Lower leg skin (tissue), 3 donors: ENCODE results near the gene SNX25.

Source experiments
- CTCF ChIP-seq, 3 donors: fragments of 450-650 bp; IDR thresholded peaks; one replicate each; pipeline ENCODE4 v1.5.1; 2016; ENCODE audit warnings: antibody characterized with exemption in 3 of 3, mild to moderate bottlenecking in 3 of 3, moderate library complexity in 2 of 3
- POLR2A ChIP-seq, 2 donors: fragments of 450-650 bp; IDR thresholded peaks; one replicate each; pipeline ENCODE4 v1.6.1; 2016 to 2017; ENCODE audit warnings: antibody characterized with exemption in 2 of 2, mild to moderate bottlenecking in 1 of 2, moderate library complexity in 1 of 2

- TF ChIP-seq CTCF (IDR thresholded peaks at IDR 0.05) (no peak), POLR2A (IDR thresholded peaks at IDR 0.05) (no peak)
These were observed 33.5 kb downstream of the SNX25 start for GRCh38 chr4:185242749-185243533.
